ENCODE measurements around the gene C11orf52. TPM values are rescaled to one million over a fixed set of nuclear protein-coding genes. Genes with fewer than 3 reads are reported as not detected.
"Not testable (repeated sequence)": the region's sequence is repeated elsewhere in the genome, so short reads cannot be mapped to it uniquely, and the experiment has no call there.

C11orf52 gene, protein sequence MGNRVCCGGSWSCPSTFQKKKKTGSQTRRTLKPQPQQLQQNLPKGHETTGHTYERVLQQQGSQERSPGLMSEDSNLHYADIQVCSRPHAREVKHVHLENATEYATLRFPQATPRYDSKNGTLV
- total RNA-seq = 8.5 TPM

DNA sequence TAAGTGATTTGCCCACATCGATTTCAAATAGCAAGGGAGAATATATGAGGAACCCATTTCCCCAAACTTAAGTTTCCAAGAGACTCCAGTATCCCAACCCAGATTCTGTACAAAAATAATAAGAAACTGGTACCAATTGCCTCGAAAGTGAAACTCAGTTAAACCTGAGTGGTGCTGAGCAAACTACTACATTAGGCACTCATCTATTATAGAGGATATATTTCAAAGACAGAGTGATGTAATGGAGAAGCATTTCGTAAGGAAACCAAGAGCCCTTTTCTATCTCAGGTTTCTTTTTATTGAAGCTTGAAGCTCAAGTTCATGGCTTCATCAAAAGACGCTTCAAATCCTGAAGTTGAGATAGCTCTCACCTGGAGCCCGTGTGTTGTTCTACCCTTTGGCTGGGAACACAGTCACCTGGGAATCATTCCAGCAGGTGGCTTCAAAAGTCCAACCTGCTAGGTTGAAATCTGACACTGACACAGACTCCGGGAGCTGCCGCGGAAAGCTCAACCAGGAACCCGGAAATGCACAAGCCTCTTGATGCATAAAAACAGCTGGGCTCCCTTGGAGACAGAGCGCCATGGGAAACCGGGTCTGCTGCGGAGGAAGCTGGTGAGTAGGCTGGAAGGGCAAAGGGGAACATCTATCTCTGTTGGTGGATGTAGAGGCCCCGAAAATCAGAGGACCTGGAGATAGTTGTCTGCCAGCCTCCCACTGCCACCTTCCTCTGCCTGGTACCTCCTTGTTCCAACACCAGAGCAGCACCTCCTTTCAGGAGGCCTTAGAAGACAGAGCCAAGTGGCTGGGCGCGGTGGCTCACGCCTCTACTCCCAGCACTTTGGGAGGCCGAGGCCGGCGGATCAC lies at the start of gene C11orf52:
TSS of gene C11orf52 (plus strand) at position 524 of the 867 bp plus-strand sequence. CDS start at position 584, 60 bp downstream.
- DNase-seq (ENCODE audit: low spot score) = peak; percentile 71

DNA sequence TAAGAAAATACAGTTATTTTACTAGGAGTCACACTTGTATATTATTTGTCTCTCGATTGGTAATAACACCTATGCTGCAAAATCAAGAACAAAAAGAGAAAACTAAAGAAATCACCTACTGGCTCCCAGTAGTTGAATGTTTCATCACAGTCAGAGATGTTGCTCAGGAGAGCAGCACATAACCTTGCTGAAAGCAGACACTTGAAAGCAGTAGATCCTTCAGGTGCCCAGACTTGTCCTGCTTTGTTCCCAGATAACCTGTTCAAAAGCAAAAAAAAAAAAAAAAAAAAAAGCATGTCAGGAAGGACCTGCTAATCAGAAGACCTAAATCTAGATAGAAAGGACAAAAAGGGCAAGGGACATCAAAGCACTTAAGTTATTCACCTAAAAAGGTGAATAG lies 48.6 kb upstream of the C11orf52 start:
- no peak for DNase-seq (ENCODE audit: low spot score)

DNA sequence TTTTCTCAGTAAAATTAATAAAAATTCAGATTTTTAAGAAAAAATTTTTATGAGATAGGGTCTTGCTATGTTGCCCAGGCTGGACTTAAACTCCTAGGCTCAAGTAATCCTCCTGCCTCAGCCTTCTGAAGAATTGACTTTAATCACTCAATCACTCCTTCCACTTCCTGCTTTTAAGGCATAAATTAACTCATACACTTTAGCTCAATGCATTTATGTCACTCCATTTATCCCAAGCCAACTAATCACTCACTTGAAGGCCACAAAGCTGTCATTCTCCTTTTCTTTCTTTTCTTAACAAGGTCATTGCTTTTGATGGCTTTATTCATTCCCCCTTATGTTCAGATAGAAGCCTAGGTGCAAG lies 48.2 kb upstream of the C11orf52 start:
- no peak for DNase-seq (ENCODE audit: low spot score)

DNA sequence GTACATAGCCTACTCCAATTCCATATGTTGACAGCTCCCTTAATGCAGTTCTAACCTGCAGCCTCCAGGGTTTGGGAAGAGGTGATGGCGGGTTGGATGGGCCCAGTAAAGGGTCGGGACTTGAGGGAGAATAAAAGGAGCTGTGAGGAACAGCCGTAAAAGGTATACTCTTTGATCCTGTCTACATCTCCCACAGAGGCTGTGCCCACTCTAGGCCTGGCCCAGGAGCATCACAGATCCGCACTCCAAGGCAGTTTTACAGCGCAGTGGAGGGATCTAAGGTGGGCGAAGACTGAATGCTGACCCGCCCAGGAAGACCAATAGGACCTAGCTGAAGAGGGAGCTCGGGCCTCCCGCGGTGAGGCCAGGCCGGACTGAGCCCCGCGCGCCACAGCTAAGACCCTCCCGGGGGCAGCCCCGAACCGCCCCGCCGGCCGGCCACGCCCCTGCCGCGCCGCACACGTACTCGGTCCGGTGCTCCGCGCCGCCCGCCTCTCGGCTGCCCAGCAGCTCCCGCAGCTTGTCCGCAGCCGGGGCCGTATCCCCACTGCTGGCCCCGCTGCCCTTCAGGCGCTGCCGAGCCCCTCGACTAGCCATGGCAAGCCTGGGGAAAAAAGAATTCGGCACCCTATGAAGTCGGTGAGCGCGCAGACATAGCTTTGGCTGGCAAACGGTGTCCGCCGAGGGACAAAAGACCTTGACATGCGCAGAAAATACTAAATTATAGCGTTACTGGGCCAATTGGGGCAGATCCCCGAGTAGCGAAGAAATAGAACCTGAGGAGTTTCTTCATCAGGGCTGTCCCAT lies 47.6 kb upstream of the C11orf52 start, which contains the start of gene ALG9:
TSS of gene ALG9 (minus strand) at position 696 of the 807 bp plus-strand sequence. CDS start at position 597, 99 bp downstream.
- peak; percentile 90 for DNase-seq (ENCODE audit: low spot score)

DNA sequence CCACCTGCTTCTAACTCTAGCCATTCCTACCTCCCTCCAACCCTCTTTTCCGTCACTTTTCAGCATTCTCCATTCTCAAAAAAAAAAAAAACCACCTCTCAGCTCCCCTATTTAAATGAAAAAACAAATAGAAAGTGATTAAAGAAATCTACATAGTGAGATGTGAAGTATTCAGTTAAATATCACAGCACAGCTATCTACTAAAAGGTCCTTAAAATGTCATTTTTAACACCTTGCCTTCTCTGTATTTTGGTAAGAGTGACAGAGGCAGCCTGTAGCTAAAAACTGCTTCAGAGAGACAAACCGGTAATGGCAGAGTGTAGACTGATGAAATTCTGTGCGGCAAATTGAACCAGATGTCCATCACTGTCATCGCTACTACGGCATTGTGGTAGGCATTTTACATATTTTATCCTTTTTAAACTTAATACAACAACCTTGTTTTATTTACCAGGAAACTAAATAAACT lies 47.0 kb upstream of the C11orf52 start:
- DNase-seq (ENCODE audit: low spot score) = no peak

DNA sequence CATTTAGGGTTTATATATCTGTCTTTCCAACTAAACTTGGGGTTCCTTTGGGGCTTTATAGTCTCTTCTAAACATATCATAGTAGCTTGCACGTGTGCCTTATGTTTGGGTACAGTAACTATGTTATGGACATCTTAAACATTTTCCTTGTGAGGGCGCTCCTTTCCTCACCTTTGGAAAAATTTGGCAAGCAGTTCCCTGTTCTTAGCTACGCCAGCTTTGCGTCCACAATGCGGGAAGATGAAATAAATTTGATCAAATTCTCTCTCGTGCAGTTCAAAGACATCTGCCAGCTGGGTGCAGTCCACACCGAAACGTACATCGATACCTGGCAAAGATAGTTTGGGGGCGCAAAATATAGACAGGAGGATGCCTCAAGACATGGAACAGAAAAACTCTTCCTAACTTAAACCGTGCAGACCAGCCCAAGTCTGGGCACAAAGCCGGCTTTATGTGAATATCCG lies 40.3 kb upstream of the C11orf52 start:
- no peak for DNase-seq (ENCODE audit: low spot score)

DNA sequence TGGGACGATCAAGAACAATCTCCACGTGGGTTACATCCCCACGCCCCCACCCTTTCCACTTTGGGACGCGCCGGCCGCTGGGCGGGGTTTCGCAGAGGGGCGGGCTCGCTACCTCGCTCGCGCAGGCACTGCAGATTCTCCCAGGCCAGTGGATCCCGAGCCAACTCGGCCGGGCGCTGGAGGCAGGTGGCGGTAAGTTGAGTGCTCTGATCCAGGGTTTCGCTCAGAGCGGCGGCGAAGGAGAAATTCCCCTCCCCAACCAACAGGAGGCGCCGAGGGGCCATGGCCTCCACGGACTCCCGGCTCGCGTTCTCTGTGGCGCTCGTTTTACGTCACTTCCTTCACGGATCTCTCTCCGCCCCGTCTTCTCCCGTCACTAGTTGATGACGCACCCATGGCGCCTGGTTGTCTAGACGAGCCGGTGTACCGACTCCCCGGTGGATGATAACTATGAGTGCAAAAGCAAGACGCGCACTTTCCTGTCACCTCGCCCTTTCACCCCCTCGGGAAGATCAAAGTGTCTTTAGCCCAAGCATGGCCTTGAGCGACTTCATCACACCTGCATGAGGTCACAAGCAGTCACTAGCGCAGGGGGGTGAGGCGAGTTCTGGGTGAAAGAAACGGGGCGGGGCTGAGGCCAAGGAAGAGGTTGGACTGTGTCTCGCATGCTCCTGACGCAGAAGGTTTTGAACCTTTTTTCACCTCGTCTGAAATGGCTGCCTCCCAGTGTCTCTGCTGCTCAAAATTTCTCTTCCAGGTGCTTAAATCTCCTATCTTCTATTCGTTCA lies 39.7 kb upstream of the C11orf52 start, which contains the start of the genes CFAP68 and FDXACB1:
TSS of gene CFAP68 (plus strand) at position 693 of the 788 bp plus-strand sequence. CDS start at position 713, 20 bp downstream.
TSS of gene FDXACB1 (minus strand) at position 317 of the 788 bp plus-strand sequence. CDS start at position 284, 33 bp downstream.
- DNase-seq (ENCODE audit: low spot score) = peak; percentile 98

DNA sequence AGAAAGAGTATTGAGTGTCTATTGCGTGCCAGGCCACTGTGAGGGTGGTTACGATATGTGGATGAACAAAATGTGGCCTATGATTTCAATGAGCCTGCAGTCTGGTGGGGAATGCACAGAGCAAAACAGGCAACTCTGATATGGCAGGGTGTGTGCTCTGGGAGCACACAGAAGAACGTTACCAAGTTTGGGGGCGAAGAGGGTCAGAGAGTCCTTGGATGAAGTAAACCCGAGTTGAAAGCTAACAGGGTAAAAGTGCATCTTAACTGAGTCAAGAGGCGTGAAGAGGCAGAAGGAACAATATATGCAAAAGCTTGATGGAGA lies 39.1 kb upstream of the C11orf52 start:
- no peak for DNase-seq (ENCODE audit: low spot score)

DNA sequence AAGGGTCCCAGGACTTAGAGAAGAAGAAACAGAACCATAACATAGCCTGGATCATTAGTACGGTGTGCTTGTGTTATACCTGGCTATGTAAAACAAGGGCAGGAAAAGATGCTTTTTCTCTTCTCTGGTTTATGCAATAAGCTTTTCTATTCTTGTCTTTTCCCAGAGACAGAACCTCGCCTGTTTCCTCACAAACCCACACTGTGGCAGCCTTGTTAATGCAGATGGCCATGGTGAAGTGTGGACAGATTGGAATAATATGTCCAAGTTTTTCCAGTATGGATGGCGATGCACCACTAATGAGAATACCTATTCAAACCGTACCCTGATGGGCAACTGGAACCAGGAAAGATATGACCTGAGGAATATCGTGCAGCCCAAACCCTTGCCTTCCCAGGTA lies 36.5 kb upstream of the C11orf52 start:
- DNase-seq (ENCODE audit: low spot score) = no peak

DNA sequence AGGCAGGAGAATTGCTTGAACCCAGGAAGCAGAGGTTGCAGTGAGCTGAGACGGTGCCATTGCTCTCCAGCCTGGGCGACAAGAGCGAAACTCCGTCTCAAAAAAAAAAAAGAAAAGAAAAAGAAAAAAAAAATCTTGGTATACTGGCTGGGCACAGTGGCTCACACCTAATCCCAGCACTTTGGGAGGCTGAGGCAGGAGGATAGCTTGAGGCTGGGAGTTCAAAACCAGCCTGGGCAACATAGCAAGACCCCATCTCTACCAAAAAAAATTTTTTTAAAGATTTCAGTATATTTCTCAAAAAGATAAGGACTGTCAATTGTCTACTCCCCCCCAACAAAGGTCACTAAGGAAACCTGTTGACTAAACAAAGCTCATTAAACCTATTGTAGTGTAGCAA lies 33.7 kb upstream of the C11orf52 start:
- not testable (repeated sequence) for DNase-seq (ENCODE audit: low spot score)

DNA sequence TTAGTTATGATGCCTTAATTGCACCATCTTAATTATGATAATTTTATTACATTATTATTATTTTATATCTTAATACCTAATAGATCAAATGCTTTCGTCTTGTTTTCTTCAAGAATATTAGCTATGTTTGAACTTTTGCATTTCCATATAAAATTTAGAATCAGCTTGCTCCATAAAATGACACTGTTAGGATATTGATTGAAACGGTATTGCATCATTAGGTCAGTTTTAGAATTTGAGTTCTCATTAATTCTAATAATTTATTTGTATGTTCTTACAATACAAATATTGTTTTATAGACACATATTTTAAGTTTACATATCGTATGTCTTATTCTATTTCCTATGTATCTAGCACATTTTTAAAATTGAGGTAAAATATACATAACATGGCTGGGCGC lies 32.7 kb upstream of the C11orf52 start:
- no peak for DNase-seq (ENCODE audit: low spot score)

DNA sequence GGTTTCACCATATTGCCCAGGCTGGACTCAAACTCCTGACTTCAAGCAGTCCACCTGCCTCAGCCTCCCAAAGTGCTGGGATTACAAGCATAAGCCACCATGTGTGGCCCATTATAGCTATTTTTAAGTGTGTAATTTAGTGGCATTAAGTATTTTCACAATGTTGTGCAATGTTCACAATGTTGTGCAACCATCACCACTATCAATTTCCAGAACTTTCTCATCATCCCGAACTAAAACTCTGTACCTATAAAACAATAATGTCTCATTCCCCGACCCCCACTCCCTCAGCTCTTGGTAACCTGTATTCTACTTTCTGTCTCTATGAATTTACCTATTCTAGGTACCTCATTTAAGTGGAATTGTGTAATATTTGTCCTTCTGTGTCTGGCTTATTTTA lies 31.9 kb upstream of the C11orf52 start:
- no peak for DNase-seq (ENCODE audit: low spot score)

DNA sequence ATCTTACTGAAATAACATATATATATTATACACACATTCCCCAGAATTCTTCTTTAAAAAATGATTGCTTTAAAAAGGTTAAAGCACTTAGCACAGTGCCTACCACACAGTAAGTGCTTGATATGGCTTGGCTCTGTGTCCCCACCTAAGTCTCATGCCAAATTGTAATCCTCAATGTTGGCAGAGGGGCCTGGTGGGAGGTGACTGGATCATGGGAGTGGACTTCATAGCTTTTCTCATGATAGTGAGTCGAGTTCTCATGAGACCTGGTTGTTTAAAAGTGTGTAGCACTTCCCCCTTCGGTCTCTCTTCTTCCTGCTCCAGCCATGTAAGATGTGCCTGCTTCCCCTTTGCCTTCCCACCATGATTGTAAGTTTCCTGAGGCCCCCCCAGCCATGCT lies 13.3 kb upstream of the C11orf52 start:
- DNase-seq (ENCODE audit: low spot score) = no peak

DNA sequence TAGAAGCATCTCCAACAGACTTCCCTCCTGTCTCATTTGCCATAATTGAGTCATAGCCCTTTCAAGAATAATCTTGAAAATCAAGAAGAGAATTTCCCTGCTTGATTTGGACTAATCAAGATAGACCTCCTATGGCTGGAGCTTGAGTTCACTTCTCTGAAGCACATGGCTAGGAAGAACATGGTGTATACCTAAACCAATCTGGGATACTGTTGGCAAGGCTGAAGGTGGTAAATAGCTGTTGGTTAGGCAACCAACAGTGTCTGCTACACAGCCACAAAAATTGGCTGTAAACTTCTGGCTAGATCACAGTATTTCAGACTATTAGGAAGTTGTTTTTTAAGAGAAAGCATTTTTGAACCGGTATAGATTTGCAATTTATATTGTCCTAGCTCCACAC lies 12.0 kb upstream of the C11orf52 start:
- no peak for DNase-seq (ENCODE audit: low spot score)

DNA sequence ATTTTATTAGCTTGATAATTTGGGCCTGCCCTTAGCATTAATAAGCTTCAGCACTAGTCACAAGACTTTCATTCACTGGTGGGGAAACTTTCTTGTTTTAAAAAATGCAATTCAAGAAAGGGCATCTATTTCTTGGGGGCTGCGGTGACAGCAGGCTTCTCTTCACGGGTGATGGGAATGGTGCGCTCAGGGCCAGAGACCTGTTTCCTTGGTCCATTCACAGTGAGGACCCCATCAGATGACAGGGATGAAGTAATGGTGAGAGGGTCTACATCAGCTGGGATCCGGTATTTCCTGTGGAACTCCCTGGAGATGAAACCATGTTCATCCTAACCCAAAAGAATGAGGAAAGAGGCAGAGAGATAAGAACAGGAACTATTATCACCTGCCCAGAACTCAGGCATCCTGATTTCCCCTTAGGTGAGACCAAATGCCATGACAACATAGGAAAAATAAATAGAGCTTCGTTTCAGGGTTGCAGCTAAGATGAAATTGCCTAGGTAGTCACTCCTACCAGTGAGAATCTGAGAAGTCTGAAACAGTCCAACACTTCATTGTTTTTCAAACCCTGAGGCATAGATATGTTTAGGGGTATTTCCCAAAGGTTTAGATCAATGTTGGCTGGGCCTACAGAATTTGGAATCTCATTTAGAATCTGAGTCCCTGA lies 9.9 kb upstream of the C11orf52 start:
- DNase-seq (ENCODE audit: low spot score) = no peak

DNA sequence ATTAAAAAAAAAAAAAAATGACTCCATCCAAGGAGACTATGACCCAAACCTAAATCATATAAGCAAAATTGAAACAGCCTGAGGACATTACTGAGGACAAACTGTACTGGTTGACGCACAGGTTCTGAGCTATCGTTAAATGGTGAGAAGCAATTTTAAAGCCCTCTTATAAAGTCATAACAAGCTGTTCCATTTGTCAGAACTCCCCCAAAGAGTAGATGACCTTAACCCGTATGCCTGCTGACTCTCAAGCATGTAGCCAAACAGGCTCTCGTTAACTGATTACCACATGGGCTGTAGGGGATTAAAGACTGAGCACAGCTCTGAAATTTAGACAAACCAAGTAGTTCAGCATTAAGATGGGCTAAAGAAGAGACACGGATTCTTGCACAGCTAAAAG lies 9.3 kb upstream of the C11orf52 start:
- DNase-seq (ENCODE audit: low spot score) = no peak

DNA sequence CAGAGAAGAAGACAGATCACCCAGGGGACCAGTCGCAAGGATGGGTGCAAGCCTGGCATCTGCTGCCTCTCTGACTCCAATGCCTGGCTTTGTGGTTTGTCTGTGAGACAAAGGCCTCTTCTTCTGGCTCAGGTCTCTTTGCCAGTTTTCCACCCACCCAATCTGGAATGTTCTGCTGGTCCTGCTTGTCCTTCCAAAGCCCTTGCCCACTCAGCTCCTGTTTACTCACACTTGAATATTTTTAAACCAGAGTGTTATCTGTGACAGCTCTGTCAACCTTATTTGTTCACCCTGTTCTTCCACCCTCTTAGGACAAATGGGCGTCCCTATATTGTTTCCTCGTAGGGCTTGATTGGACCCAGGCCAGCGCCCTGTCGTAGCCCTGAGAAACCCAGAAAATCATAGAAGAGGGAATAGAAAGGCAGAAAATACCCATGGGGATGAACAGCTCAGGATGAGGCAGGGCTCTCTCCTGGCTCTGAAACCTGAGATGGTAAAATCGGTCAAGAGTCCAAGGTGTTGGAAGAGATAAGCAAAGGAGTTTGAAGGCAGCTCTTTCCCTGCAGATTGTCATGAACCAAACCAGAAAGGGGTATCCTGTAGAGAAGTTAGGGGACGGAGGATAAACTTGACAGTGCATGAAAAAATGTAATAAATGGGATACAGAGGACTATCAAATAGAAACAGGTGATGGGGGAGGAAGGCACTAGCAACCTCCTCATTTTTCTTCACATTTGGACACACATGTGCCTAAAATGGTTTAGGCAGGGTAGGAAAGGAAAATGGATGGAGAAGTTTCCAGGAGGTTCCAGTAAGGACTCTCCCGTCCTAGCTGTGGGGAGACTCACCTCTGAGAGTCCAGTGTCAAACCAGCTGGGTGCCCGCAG lies 7.8 kb upstream of the C11orf52 start:
- DNase-seq (ENCODE audit: low spot score) = no peak

DNA sequence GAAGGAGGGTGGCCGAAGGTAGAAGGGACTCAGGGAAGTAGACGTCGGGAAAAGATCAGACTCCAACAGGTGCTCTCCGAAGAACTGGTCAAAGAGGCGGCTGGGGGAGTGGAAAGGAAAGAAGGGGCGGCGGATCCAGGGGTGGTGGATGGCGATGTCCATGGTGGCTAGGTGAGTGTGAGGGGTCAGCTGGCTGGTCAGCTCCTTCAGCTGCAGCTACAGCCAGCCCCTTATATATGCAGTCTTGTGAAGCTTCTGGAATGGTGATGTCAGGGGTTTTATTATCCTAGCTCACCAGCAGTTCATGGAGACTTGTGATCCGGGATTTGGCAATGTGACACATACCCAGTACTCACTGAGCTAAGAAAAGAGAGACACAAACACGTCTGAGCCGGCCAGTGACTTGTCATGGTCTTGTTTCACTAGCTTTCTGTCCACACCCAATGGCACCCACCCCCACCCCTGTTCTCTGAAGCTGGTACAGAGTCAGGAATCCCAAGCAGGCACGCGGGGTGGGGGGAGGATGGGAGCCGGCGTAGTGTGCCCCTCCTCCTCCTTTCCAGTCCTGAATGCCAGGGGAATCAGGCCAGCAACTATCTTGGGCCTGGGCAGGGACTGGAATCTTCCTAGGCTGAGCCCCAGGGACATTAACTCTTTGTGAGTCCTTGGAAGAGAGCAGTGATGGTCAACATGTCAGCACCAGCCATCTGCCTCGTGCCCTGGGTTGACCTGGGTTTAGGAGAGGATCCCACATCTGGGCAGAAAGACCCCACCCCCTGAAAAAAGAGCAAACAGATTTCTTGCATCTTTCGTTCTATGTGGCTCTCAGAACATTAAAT lies 6.9 kb upstream of the C11orf52 start, which contains the start of gene CRYAB:
TSS of gene CRYAB (minus strand) at position 208 of the 839 bp plus-strand sequence. CDS start at position 162, 46 bp downstream.
- DNase-seq (ENCODE audit: low spot score) = peak; percentile 90

DNA sequence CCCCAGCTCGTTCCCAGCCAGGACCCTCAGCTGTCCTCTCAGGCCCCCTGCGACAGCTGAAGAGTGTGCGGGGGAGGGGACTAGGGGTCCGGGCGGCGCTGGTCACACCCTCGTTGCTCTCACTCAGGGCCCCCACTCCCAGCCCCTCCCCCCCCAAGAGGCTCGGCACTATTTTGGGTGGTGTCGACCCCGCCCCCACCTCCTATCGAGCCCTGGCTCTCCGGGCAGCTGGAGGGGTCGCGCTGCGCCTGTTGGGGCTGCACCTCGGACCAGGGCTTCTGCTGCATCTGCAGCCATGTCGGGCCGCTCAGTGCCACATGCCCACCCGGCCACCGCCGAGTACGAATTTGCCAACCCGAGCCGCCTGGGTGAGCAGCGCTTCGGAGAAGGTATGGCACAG lies 6.2 kb upstream of the C11orf52 start, which contains the start of gene HSPB2:
TSS of gene HSPB2 (plus strand) at position 200 of the 400 bp plus-strand sequence. CDS start at position 296, 96 bp downstream.
- no peak for DNase-seq (ENCODE audit: low spot score)
